GM21390 (cell line): ENCODE measurements around the gene ZNF451.
A peak's percentile ranks its signal among the peaks of the same experiment; 100 is the strongest.

ENCODE experiments used
- ATAC-seq: cut with Tn5 transposase; IDR thresholded peaks from one replicate; pipeline ENCODE4 v1.9.1; 2021; ENCODE audit not compliant: unreplicated experiment

The ZNF451 gene

DNA sequence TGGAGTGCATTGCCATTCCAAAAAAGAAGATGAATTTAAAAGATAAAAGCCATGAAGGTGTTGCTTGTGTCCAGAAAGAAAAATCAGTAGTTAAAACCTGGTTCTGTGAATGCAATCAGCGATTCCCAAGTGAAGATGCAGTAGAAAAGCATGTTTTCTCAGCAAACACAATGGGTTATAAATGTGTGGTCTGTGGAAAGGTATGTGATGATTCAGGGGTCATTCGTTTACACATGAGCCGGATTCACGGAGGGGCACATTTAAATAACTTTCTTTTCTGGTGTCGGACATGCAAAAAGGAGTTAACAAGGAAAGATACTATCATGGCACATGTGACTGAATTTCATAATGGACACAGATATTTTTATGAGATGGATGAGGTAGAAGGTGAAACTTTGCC, 57.4 kb downstream of the ZNF451 start:
- ATAC-seq, result no peak

DNA sequence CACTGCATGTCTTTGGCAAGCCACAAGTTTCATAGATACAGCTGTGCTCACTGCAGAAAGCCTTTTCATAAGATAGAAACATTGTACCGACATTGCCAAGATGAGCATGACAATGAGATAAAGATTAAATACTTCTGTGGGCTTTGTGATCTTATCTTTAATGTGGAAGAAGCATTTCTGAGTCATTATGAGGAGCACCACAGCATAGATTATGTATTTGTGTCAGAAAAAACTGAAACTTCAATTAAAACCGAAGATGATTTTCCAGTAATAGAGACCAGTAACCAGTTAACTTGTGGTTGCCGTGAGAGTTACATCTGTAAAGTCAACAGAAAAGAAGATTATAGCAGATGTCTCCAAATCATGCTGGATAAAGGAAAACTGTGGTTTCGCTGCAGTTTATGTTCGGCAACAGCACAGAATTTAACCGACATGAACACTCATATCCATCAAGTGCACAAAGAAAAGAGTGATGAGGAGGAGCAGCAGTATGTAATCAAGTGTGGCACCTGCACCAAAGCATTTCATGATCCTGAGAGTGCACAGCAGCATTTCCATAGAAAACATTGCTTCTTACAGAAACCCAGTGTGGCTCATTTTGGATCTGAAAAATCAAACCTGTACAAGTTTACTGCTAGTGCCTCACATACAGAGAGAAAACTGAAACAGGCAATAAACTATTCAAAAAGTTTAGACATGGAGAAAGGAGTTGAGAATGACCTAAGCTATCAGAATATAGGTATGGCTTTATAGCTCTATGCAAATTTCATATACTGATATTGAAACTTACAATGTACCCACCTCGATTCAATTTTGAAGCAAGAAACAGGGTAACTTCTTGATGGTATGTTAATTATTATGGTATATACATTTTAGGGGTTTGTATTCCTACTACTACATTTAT, 58.2 kb downstream of the ZNF451 start:
- ATAC-seq, result no peak

DNA sequence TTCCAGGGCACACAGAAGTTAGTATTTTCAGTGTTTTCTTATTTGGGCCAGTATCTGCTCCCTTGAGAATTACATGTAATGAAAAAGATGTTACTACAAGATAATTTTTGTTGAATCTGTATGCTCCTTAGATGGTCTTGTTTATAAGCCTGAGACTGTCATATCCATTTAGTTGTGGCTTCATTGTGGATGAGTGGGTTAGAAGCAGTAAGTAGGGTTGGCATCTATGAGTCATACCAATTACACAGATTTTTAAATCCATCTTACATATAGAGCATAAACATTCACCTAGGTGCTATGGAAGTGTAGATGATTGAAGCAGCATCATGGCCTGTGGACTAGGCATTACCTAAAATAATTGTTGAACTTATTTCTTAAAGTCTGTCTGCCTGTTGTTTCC, 68.7 kb downstream of the ZNF451 start:
- ATAC-seq, result no peak

GRCh38 chr6:57159127-57159526, 69.1 kb downstream of the ZNF451 start:
- ATAC-seq, result no peak

GRCh38 chr6:57162028-57162427, 72.0 kb downstream of the ZNF451 start:
- ATAC-seq, result no peak

DNA sequence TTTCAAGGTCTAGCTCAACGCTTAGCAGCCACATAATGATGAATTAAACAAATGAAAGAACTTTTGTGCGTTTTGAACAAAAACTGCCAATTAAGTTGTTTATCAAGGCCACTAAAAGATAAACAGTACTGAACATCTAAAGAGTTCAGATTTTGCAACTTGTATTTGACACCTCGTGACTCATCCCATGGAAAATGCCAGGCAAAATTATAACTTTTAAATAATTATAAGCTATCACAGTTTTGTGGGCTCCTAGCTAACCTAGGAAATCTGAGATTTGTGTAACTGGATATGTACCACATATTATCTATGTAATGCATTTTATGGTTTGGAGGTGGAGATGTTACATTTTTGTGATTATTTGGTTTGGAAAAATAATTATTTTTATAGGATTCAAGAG, 72.5 kb downstream of the ZNF451 start:
- ATAC-seq, result no peak

- ATAC-seq, result no peak
Measured at GRCh38 chr6:57163956-57164355, 74.0 kb downstream of the ZNF451 start.

GRCh38 chr6:57165080-57165479, 75.1 kb downstream of the ZNF451 start:
- no peak for ATAC-seq

DNA sequence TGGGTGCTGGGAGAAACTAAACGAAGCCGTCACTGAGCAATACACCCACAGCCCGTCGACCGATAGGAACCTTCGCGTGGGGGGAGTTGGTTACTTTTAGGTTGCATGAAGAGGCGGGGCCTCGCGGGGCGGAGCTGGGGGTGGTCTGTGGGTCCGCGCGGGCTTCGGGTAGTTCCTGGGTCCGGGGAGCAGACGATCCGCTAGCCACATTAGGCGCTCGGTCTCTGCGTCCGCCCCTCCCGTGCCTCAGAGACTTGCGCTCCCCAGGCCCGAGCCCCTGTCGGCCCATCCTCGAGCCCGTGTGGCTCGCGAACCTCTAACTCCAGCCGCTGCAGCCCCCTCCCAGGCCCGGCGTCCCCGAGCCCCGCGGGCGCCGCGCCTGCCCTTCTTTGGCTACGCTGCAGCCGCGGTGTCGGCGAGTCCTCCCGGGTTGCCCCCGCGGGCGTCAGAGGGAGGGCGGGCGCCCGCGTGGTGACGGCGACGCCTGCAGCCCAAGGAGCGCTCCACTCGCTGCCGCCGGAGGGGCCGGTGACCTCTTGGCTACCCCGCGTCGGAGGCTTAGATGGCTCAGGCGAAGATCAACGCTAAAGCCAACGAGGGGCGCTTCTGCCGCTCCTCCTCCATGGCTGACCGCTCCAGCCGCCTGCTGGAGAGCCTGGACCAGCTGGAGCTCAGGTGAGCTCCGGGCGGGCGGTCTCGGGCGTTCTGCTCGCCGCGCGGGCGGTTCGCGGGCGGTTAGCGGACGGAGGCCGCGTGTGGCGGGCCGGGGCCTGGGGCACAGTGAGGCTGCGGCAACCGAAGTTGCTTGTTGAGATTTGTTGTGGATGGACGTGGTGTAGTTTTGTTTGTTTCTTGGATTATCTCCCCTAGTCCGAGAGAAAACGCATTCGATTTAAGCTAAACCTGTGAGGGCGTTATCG, 82.4 kb downstream of the ZNF451 start, which contains the start of gene BAG2:
Gene BAG2, plus strand, starts transcription at position 191 of the 920 bp plus-strand sequence. Its CDS starts 372 bp downstream, at position 563.
- peak; percentile 88 for ATAC-seq

- ATAC-seq, result no peak
Measured at GRCh38 chr6:57173056-57173885, 83.3 kb downstream of the ZNF451 start.

- ATAC-seq, result no peak
Measured at GRCh38 chr6:57173886-57174510, 84.0 kb downstream of the ZNF451 start.

DNA sequence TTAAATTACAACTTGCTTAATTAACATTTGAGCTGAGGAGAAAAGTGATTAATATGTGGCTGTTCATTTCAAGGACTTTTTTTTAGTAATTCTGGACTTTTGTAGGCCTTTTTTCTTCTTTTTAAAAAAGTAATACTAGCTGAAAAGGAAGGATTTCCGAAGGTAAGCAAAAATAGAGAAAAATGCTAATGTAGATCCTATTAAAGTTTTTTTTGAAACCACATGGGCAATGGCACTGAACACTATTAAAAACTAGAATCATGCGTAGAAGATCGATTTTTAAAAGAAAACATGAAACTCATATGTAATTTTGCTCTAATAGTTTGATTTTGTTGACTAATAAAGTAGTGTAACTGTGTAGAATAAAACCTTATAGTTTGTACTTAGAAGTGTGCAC, 84.5 kb downstream of the ZNF451 start:
- no peak for ATAC-seq

GRCh38 chr6:57177545-57178265, 87.7 kb downstream of the ZNF451 start:
- no peak for ATAC-seq

DNA sequence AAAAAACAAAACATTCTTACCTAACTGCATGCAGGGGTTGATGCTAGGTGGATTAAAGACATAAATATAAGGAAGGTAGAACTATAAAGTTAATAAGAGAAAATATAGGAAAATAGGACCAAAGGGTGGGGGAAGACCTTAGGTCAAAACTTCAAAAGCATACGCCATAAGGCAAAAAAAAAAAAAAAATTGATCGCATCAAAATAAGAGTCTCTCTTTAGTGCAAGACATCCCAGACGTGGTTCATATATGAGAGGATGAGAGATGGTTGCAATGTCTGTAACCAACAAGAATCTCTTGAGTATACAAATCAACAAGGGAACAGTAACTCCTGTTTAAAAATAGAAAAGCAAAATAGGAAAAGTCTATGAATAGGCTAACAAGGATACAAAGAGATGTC, 90.6 kb downstream of the ZNF451 start:
- ATAC-seq, result no peak

GRCh38 chr6:57182017-57182432, 92.0 kb downstream of the ZNF451 start:
- no peak for ATAC-seq

DNA sequence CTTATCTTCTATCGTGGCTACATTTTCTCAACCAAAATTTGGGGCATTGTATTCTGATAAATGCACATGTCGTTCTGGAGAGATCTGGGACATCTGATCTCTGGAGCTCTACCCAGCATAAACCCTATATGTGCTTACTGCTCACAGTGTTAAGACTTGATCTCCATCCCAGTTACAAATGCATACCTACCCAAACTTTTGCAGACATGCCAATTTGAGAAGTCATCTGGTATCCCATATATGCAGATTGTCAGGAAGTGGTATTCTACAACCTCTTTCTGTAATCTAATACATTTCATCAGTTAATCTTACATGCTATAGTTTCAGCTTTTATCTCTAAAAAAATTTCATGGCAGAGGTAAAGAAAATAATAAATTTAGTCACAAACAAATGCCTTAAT, 93.3 kb downstream of the ZNF451 start:
- ATAC-seq, result no peak

- ATAC-seq, result no peak
Measured at GRCh38 chr6:57190140-57190539, 100.2 kb downstream of the ZNF451 start.

- ATAC-seq, result no peak
Measured at GRCh38 chr6:57193177-57193576, 103.2 kb downstream of the ZNF451 start.

- no peak for ATAC-seq
Measured at GRCh38 chr6:57195457-57195856, 105.5 kb downstream of the ZNF451 start.
